ENCODE measurements around the gene P2RX1. TPM values are rescaled to one million over a fixed set of nuclear protein-coding genes. Genes with fewer than 3 reads are reported as not detected.
A peak's percentile ranks its signal among the peaks of the same experiment; 100 is the strongest.
"Not testable (repeated sequence)": the region's sequence is repeated elsewhere in the genome, so short reads cannot be mapped to it uniquely, and the experiment has no call there.

P2RX1 gene
- total RNA-seq, 2 donors from 2014 or later, result 71.0 to 115 TPM

- no peak for DNase-seq (ENCODE audit: low spot score)
- intact Hi-C loops (cut with DNase I), result no loop called here
Measured at GRCh38 chr17:3879591-3880417, 36.5 kb downstream of the P2RX1 start.

DNA sequence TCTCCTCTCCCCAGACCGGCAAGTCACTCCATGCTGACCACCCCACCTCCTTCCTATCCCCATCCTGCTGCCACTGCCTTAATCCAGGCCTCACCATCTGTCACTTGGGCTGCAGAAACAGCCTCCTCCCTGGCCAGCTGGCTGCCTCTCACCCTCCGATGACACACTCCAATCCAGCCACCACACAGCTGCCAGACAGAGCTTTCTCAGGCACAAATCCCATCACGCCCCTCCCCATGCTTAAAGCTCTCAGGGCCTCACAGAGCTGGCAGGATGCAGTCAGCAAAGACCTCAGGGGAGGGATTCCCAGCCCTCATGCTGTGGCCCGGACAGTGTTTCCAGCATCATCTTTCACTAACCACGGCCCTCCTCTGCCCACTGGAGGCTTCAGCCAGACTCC lies 37.1 kb downstream of the P2RX1 start:
- no peak for DNase-seq (ENCODE audit: low spot score)

GRCh38 chr17:3877220-3877619 lies 39.0 kb downstream of the P2RX1 start:
- DNase-seq (ENCODE audit: low spot score), result no peak
- intact Hi-C loops (cut with DNase I), result no loop called here

More for the DNA sequence above, 37.1 kb downstream of the P2RX1 start:
- intact Hi-C loops (cut with DNase I), result no loop called here

- intact Hi-C loops (cut with DNase I), result no loop called here
- no peak for DNase-seq (ENCODE audit: low spot score)
Measured at GRCh38 chr17:3875317-3875716, 40.9 kb downstream of the P2RX1 start.

DNA sequence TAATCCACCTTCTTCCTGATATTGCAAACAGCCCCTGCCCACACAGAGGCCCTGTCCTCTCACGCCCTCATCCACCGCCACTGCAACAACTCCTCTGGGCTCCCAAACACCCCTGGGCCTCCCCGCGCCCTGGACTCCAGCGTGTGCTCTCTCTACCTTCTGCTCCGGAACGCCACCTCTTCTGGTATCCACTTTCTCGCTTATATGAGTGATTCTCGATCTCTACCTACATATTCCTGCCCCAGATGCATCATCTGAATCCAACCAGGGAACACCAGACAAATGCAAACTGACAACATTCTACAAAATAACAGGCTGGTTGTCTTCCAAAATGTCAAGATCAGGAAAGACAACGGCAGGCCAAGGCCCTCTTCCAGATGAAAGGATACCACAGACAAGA lies 42.4 kb downstream of the P2RX1 start:
- intact Hi-C loops (cut with DNase I), result no loop called here
- DNase-seq (ENCODE audit: low spot score), result no peak

GRCh38 chr17:3870871-3871306 lies 45.4 kb downstream of the P2RX1 start:
- no peak for DNase-seq (ENCODE audit: low spot score)
- intact Hi-C loops (cut with DNase I), result no loop called here

DNA sequence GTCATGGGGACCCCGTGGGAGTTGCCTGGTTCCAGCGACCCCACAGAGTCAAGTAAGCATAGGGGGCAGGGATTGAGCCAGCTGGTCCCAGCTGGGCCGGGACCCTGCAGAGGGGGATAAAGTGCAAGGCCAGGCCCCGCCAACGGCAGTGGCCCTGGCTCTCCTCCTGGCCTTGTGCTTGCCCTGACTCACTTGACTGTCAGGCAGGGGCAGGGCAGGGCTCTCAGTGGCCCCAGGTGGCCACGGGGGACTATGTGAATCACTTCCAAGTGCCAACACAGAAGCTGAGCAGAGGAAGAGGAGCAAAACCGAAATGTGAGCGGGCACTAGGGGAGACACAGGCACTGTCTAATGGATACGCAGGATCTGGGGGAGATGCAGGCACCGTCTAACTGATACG lies 48.7 kb downstream of the P2RX1 start:
- intact Hi-C loops (cut with DNase I), result loop anchor here in 1 of 2 donors (10.0 kb wide), 1 partner anchor 137 kb away; no protein-coding TSS in a partner anchor
- DNase-seq (ENCODE audit: low spot score), result no peak

- no peak for DNase-seq (ENCODE audit: low spot score)
- intact Hi-C loops (cut with DNase I), result loop anchor here in 1 of 2 donors (10.0 kb wide), 1 partner anchor 138 kb away; no protein-coding TSS in a partner anchor
Measured at GRCh38 chr17:3867106-3867505, 49.2 kb downstream of the P2RX1 start.

GRCh38 chr17:3866276-3866675 lies 50.0 kb downstream of the P2RX1 start:
- intact Hi-C loops (cut with DNase I), result loop anchor here in 1 of 2 donors (10.0 kb wide), 1 partner anchor 139 kb away; no protein-coding TSS in a partner anchor
- no peak for DNase-seq (ENCODE audit: low spot score)

DNA sequence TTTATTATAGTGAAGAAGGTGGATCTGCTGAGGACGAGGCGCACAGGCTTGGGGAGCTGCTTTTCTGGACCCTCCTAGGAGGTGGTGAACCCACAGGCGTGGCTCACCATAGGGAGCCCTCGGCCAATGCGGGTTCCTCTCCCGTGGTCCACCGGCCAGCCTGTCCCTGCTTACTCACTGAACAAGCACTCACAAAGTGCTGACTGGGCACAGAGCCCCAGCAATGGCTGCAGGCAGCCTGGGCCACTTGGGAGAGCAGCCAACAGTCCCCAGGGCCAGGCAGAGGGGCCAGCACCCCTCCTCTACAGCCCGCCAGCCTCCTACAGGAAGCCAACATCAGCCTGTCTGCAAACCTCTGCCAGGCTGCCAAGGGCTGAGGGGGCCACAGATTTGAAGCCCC lies 51.1 kb downstream of the P2RX1 start:
- intact Hi-C loops (cut with DNase I), result loop anchor here in 1 of 2 donors (10.0 kb wide), 1 partner anchor 140 kb away; no protein-coding TSS in a partner anchor

DNA sequence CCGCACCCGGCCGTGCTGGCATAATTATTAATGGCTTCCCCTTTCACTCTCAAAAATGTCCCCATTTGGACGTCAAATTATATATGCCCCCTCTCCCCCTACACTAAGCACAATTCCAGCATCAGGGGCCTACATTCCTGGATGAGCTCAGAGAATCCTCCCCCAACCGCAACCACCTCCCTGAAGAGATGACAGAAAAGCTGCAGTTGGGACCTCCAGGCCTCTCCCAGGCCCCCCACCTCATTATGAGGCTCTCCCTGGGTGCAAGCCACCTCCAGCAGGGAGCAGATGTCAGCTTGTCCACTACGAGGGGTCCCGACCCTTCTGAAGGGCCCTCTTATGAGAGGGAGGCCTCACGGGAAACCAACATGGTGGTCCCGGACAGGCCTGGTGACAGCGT lies 51.7 kb downstream of the P2RX1 start:
- DNase-seq (ENCODE audit: low spot score), result no peak
- intact Hi-C loops (cut with DNase I), result loop anchor here (5.0 to 10.0 kb wide), 2 partner anchors 138 to 140 kb away; no protein-coding TSS in a partner anchor

More for the DNA sequence above, 51.1 kb downstream of the P2RX1 start:
- DNase-seq (ENCODE audit: low spot score), result no peak

- intact Hi-C loops (cut with DNase I), result loop anchor here (5.0 to 10.0 kb wide), 2 partner anchors 140 to 143 kb away; no protein-coding TSS in a partner anchor
- DNase-seq (ENCODE audit: low spot score), result no peak
Measured at GRCh38 chr17:3861761-3862681, 54.2 kb downstream of the P2RX1 start.

GRCh38 chr17:3860939-3861700 lies 55.1 kb downstream of the P2RX1 start:
- intact Hi-C loops (cut with DNase I), result loop anchor here (5.0 to 10.0 kb wide), 2 partner anchors 141 to 144 kb away; no protein-coding TSS in a partner anchor
- no peak for DNase-seq (ENCODE audit: low spot score)

GRCh38 chr17:3859940-3860339 lies 56.3 kb downstream of the P2RX1 start:
- DNase-seq (ENCODE audit: low spot score), result no peak
- intact Hi-C loops (cut with DNase I), result loop anchor here (5.0 to 10.0 kb wide), 2 partner anchors 142 to 145 kb away; no protein-coding TSS in a partner anchor

DNA sequence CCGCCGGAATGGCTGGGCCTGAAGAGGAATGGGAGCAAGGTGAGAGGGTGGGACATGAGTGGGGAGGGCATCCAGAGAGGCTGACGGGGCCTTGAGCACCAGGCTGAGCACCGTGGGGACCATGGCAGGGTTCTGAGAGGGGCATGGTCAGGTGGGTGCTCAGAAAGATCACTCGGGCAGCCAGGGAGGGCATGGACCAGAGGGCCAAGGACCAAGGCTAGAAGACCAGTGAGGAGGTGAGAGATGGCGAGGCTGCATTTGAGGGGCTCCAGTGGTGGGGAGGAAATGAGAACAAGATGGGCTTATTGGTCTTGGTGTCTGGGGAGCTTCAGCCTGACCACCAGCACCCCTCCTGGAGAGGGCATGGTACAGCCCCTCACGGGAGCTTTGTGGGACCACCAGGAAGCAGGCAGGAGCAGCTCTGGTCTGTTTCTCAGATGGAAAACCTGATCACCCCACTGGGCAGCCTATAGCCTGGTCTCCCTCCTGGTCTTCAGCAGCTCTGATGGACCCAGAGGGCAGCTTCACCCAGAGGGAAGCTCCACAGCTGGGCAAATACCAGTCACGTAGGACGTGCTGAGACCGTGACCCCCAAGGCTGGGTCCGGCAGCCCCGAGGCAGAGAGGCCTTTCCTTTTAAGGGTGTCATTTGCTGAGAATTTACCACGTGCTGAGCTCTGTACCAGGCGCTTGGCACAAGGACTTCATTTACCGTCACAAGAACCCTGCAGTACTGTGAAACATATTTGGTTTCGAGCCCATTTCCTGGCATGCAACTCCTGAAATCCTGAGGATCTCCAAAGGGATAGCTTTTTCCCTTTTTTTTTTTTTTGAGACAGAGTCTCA lies 58.8 kb downstream of the P2RX1 start:
- peak; percentile 77 for DNase-seq (ENCODE audit: low spot score)
- intact Hi-C loops (cut with DNase I), result no loop called here

DNA sequence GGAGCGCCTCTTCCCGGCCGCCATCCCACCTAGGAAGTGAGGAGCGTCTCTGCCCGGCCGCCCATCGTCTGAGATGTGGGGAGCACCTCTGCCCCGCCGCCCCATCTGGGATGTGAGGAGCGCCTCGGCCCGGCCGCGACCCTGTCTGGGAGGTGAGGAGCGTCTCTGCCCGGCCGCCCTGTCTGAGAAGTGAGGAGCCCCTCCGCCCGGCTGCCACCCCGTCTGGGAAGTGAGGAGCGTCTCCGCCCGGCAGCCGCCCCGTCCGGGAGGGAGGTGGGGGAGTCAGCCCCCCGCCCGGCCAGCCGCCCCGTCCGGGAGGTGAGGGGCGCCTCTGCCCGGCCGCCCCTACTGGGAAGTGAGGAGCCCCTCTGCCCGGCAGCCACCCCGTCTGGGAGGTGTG lies 62.1 kb downstream of the P2RX1 start:
- intact Hi-C loops (cut with DNase I), result not testable (repeated sequence)
- DNase-seq (ENCODE audit: low spot score), result peak; percentile 7

DNA sequence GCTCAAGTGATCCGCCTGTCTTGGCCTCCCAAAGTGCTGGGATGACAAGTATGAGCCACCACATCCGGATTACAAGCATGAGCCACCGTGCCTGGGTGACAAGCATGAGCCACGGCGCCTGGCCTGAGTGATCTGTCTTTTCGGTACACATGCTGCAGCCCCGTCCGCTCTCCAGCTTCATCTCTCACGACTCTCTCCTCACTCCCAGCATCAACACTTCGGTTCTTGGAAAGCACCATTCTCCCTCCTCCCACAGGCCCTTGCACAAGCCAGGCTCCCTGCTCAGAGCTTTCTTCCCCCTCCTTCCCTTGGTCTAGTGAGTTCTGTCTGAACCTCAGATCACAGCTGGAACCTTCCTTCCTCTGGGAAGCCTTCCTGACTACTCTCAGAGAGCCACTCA lies 63.7 kb downstream of the P2RX1 start:
- intact Hi-C loops (cut with DNase I), result loop anchor here in 1 of 2 donors (2.0 kb wide), 1 partner anchor 62 kb away; no protein-coding TSS in a partner anchor

More for the DNA sequence above, 63.7 kb downstream of the P2RX1 start:
- peak; percentile 54 for DNase-seq (ENCODE audit: low spot score)
